Activated CD4-positive, alpha-beta T cell treated with anti-CD3 and anti-CD28 coated beads, Interleukin-2, amount 50 U/mL, for 16 hours (primary cell): ENCODE results near the gene ANTXR1.
"Not testable (repeated sequence)": the region's sequence is repeated elsewhere in the genome, so short reads cannot be mapped to it uniquely, and the experiment has no call there.

Experiments
- DNase-seq: peaks from one replicate; pipeline ENCODE4 v3.0.0-alpha.2; 2020

Gene ANTXR1

GRCh38 chr2:69214898-69215297 is 201.9 kb downstream of the ANTXR1 start:
- DNase-seq, result no peak

- DNase-seq, result no peak
Measured at GRCh38 chr2:69216535-69217332, 203.8 kb downstream of the ANTXR1 start.

- no peak for DNase-seq
Measured at GRCh38 chr2:69217333-69218080, 204.5 kb downstream of the ANTXR1 start.

- no peak for DNase-seq
Measured at GRCh38 chr2:69221512-69221911, 208.5 kb downstream of the ANTXR1 start.

GRCh38 chr2:69221960-69222751 is 209.2 kb downstream of the ANTXR1 start:
- DNase-seq, result no peak

GRCh38 chr2:69222953-69223658 is 210.1 kb downstream of the ANTXR1 start:
- no peak for DNase-seq

GRCh38 chr2:69223759-69224511 is 211.0 kb downstream of the ANTXR1 start:
- no peak for DNase-seq

GRCh38 chr2:69224512-69224837 is 211.5 kb downstream of the ANTXR1 start:
- DNase-seq, result no peak

GRCh38 chr2:69225933-69226332 is 213.0 kb downstream of the ANTXR1 start:
- DNase-seq, result no peak

GRCh38 chr2:69226903-69227302 is 213.9 kb downstream of the ANTXR1 start:
- DNase-seq, result no peak

GRCh38 chr2:69227716-69228115 is 214.7 kb downstream of the ANTXR1 start:
- no peak for DNase-seq

- not testable (repeated sequence) for DNase-seq
Measured at GRCh38 chr2:69230946-69231345, 218.0 kb downstream of the ANTXR1 start.

GRCh38 chr2:69231612-69232277 is 218.8 kb downstream of the ANTXR1 start:
- DNase-seq, result no peak

- DNase-seq, result not testable (repeated sequence)
Measured at GRCh38 chr2:69235835-69236234, 222.9 kb downstream of the ANTXR1 start.

- no peak for DNase-seq
Measured at GRCh38 chr2:69237070-69237670, 224.2 kb downstream of the ANTXR1 start.

GRCh38 chr2:69238449-69239031 is 225.6 kb downstream of the ANTXR1 start:
- DNase-seq, result no peak

- no peak for DNase-seq
Measured at GRCh38 chr2:69241093-69241492, 228.1 kb downstream of the ANTXR1 start.

- DNase-seq, result no peak
Measured at GRCh38 chr2:69241664-69242514, 228.9 kb downstream of the ANTXR1 start.

- DNase-seq, result no peak
Measured at GRCh38 chr2:69242651-69243051, 229.7 kb downstream of the ANTXR1 start.

- no peak for DNase-seq
Measured at GRCh38 chr2:69243652-69244051, 230.7 kb downstream of the ANTXR1 start.
